H9 (cell line): ENCODE measurements around the gene PEPD. TPM values are rescaled to one million over a fixed set of nuclear protein-coding genes. Genes with fewer than 3 reads are reported as not detected.

Experiments used
- DNase-seq: peaks from one replicate; pipeline ENCODE4 v3.0.0-alpha.2; 2017
- H2AFZ ChIP-seq: one replicate; pipeline ENCODE4 v1.6.1; 2013; ENCODE audit warnings: mild to moderate bottlenecking, low read length, control low read depth, moderate library complexity
- H2AK5ac ChIP-seq: 2 replicates; pipeline ENCODE4 v1.6.1; 2013; ENCODE audit warnings: low read length, control low read depth, mixed read lengths; ENCODE audit not compliant: insufficient read length
- H2BK120ac ChIP-seq: one replicate; pipeline ENCODE4 v1.6.1; 2013; ENCODE audit warnings: low read depth, mild to moderate bottlenecking, low read length, control low read depth, inconsistent platforms; ENCODE audit not compliant: poor library complexity, severe bottlenecking
- H2BK12ac ChIP-seq: 2 replicates; pipeline ENCODE4 v1.6.1; 2013; ENCODE audit warnings: low read length, control low read depth, mixed read lengths, low read depth; ENCODE audit not compliant: insufficient read length
- H2BK15ac ChIP-seq: 2 replicates; pipeline ENCODE4 v1.6.1; 2013; ENCODE audit warnings: low read depth, low read length, control low read depth
- H2BK20ac ChIP-seq: one replicate; pipeline ENCODE4 v1.6.1; 2013; ENCODE audit warnings: low read depth, mild to moderate bottlenecking, low read length, control low read depth, inconsistent platforms; ENCODE audit not compliant: poor library complexity, severe bottlenecking
- H2BK5ac ChIP-seq: 2 replicates; pipeline ENCODE4 v1.6.1; 2013; ENCODE audit warnings: low read length, control low read depth, mixed read lengths; ENCODE audit not compliant: insufficient read length
- H3K14ac ChIP-seq: 2 replicates; pipeline ENCODE4 v1.6.1; 2013; ENCODE audit warnings: low read length, control low read depth; ENCODE audit not compliant: insufficient read depth
- H3K18ac ChIP-seq: 2 replicates; pipeline ENCODE4 v1.6.1; 2013; ENCODE audit warnings: low read depth, mild to moderate bottlenecking, mixed read lengths, low read length, control low read depth; ENCODE audit not compliant: insufficient read length
- H3K23ac ChIP-seq: 2 replicates; pipeline ENCODE4 v1.6.1; 2013; ENCODE audit warnings: low read length, control low read depth, mixed read lengths, low read depth; ENCODE audit not compliant: insufficient read length
- H3K23me2 ChIP-seq: 2 replicates; pipeline ENCODE4 v1.6.1; 2013; ENCODE audit warnings: low read depth, mild to moderate bottlenecking, mixed read lengths, low read length, control low read depth; ENCODE audit not compliant: insufficient read length, poor library complexity, severe bottlenecking
- H3K27ac ChIP-seq: 2 replicates; pipeline ENCODE4 v1.5.1; 2013; ENCODE audit warnings: low read length, control low read depth, mixed read lengths, low read depth; ENCODE audit not compliant: insufficient read length
- H3K27me3 ChIP-seq: 2 replicates; pipeline ENCODE4 v1.6.1; 2013; ENCODE audit warnings: low read length, control low read depth, inconsistent platforms; ENCODE audit not compliant: insufficient read depth
- H3K4ac ChIP-seq: 2 replicates; pipeline ENCODE4 v1.6.1; 2013; ENCODE audit warnings: low read depth, mild to moderate bottlenecking, control low read depth, inconsistent platforms, low read length, moderate library complexity
- H3K4me1 ChIP-seq: 2 replicates; pipeline ENCODE4 v1.6.1; 2013; ENCODE audit warnings: low read length, control low read depth, inconsistent platforms; ENCODE audit not compliant: insufficient read depth
- H3K4me2 ChIP-seq: 2 replicates; pipeline ENCODE4 v1.6.1; 2013; ENCODE audit warnings: low read length, control low read depth, mixed read lengths; ENCODE audit not compliant: insufficient read length, insufficient read depth
- H3K56ac ChIP-seq: 2 replicates; pipeline ENCODE4 v1.6.1; 2013; ENCODE audit warnings: low read depth, mild to moderate bottlenecking, mixed read lengths, low read length, control low read depth; ENCODE audit not compliant: insufficient read length
- H3K79me1 ChIP-seq: 2 replicates; pipeline ENCODE4 v1.6.1; 2013; ENCODE audit warnings: low read depth, mild to moderate bottlenecking, moderate library complexity, low read length, control low read depth, inconsistent platforms; ENCODE audit not compliant: insufficient read depth, poor library complexity, severe bottlenecking
- H3K79me2 ChIP-seq: 2 replicates; pipeline ENCODE4 v1.6.1; 2013; ENCODE audit warnings: low read length, control low read depth, inconsistent platforms; ENCODE audit not compliant: insufficient read depth
- H3K9ac ChIP-seq: 2 replicates; pipeline ENCODE4 v1.6.1; 2013; ENCODE audit warnings: low read length, control low read depth, mixed read lengths; ENCODE audit not compliant: insufficient read length; ENCODE audit errors: extremely low read depth
- H3K9me3 ChIP-seq: one replicate; pipeline ENCODE4 v1.6.1; 2013; ENCODE audit warnings: low read depth, low read length, inconsistent platforms; ENCODE audit not compliant: control insufficient read depth
- H3T11ph ChIP-seq: one replicate; pipeline ENCODE4 v1.6.1; 2013; ENCODE audit warnings: mild to moderate bottlenecking, low read length, control low read depth, inconsistent platforms
- H4K20me1 ChIP-seq: one replicate; pipeline ENCODE4 v1.6.1; 2013; ENCODE audit not compliant: control insufficient read depth, insufficient read length, insufficient read depth
- H4K5ac ChIP-seq: 2 replicates; pipeline ENCODE4 v1.6.1; 2013; ENCODE audit warnings: low read depth, mild to moderate bottlenecking, mixed read lengths, low read length, control low read depth; ENCODE audit not compliant: insufficient read length
- H4K8ac ChIP-seq: replicated peaks from 2 replicates; pipeline ENCODE4 v1.6.1; 2013; ENCODE audit warnings: low read length, control low read depth, mixed read lengths, low read depth; ENCODE audit not compliant: insufficient read length
- H4K91ac ChIP-seq: 2 replicates; pipeline ENCODE4 v1.6.1; 2013; ENCODE audit warnings: low read depth, mild to moderate bottlenecking, moderate library complexity, mixed read lengths, low read length, control low read depth; ENCODE audit not compliant: insufficient read length
- H3K27ac Mint-ChIP-seq, 3 experiments: 2 replicates in 2 of 3; 3 replicates in 1 of 3; pipeline ENCODE4 v1.8.0; 2020 to 2021; ENCODE audit warnings: mixed read lengths in 3 of 3, mild to moderate bottlenecking in 1 of 3, moderate library complexity in 1 of 3
- H3K27me3 Mint-ChIP-seq: 2 replicates; pipeline ENCODE4 v1.8.0; 2021; ENCODE audit warnings: low read depth, mild to moderate bottlenecking, moderate library complexity, mixed read lengths
- H3K36me3 Mint-ChIP-seq, 3 experiments: 2 replicates in 2 of 3; 3 replicates in 1 of 3; pipeline ENCODE4 v1.8.0; 2020 to 2021; ENCODE audit warnings: low read depth in 3 of 3, mixed read lengths in 3 of 3; ENCODE audit not compliant: insufficient read depth in 1 of 3
- H3K4me1 Mint-ChIP-seq, 2 experiments: 2 replicates each; pipeline ENCODE4 v1.8.0; 2020; ENCODE audit warnings: mixed read lengths in 2 of 2
- H3K4me3 Mint-ChIP-seq, 2 experiments: 2 replicates in 1 of 2; 3 replicates in 1 of 2; pipeline ENCODE4 v1.8.0; 2020 to 2021; ENCODE audit warnings: mild to moderate bottlenecking in 2 of 2, mixed read lengths in 2 of 2, moderate library complexity in 1 of 2
- H3K9me3 Mint-ChIP-seq, 2 experiments: 2 replicates in 1 of 2; 3 replicates in 1 of 2; pipeline ENCODE4 v1.8.0; 2020; ENCODE audit warnings: mild to moderate bottlenecking in 2 of 2, mixed read lengths in 2 of 2, moderate library complexity in 1 of 2
- CTCF ChIP-seq: fragments of 200-600 bp; sonication (generic); conservative IDR thresholded peaks from 3 replicates; pipeline ENCODE4 v1.8.0; 2021; ENCODE audit warnings: antibody characterized with exemption, mild to moderate bottlenecking
- WGBS: extraction: QIAGEN DNeasy Blood & Tissue Kit; methylation state at CpG from one replicate; pipeline ENCODE4 v1.1.7; 2013; ENCODE audit warnings: missing lambda C conversion rate, low lambda C conversion rate, mixed read lengths; ENCODE audit not compliant: insufficient read length; ENCODE audit errors: extremely low coverage; 5-methylcytosine and 5-hydroxymethylcytosine counted together
- total RNA-seq: library from RNA; stranded (reverse); gene quantifications from 2 replicates; pipeline ENCODE4 v1.2.1, GENCODE V29; 2021

PEPD gene
- total RNA-seq, 1 experiment from 2014 or later, result 52.8 TPM

- H3K79me2 ChIP-seq, result no peaks in the 10 kb centered on the region; the same call in 1 of the 2 replicates
- no peak overlapping the region for H2BK5ac ChIP-seq
- Mint-ChIP-seq H3K27me3 (no peaks in the 10 kb centered on the region), H3K36me3 (peaks cover 0 to 10% (median 1%) of the 10 kb centered on the region in 3 experiments; a peak in 4 of 7 replicates), H3K27ac (no peak overlapping the region), H3K4me3 (no peak overlapping the region), H3K4me1 (peaks cover 2 to 5% of the 10 kb centered on the region in 2 experiments; a peak in 3 of 4 replicates), H3K9me3 (no peaks in the 10 kb centered on the region)
- no peak overlapping the region for H2BK120ac ChIP-seq
- H3K23ac ChIP-seq, result no peak overlapping the region
- no peaks in the 10 kb centered on the region for H4K20me1 ChIP-seq
- H2AFZ ChIP-seq, result no peak overlapping the region
- TF ChIP-seq CTCF, result no peak
- H2AK5ac ChIP-seq, result no peak overlapping the region
- no peaks in the 10 kb centered on the region for H3K27me3 ChIP-seq
- H3K23me2 ChIP-seq, result no peaks in the 10 kb centered on the region
- no peak overlapping the region for H3K27ac ChIP-seq
- H2BK15ac ChIP-seq, result no peak overlapping the region
- no peak overlapping the region for H3K9ac ChIP-seq
- no peaks in the 10 kb centered on the region for H3K4me1 ChIP-seq
- no peak for DNase-seq
- no peak overlapping the region for H3K18ac ChIP-seq
- H3K9me3 ChIP-seq, result no peaks in the 10 kb centered on the region
- H3K56ac ChIP-seq, result no peak overlapping the region
- no peak overlapping the region for H4K8ac ChIP-seq
- no peak overlapping the region for H3T11ph ChIP-seq
- no peak overlapping the region for H3K4me2 ChIP-seq
- WGBS, result no CpG with 5 or more reads among the region's 8 CpGs
- no peak overlapping the region for H4K91ac ChIP-seq
- no peak overlapping the region for H2BK12ac ChIP-seq
- no peak overlapping the region for H3K4ac ChIP-seq
- H4K5ac ChIP-seq, result no peak overlapping the region
- no peak overlapping the region for H3K14ac ChIP-seq
- no peaks in the 10 kb centered on the region for H3K79me1 ChIP-seq
- no peak overlapping the region for H2BK20ac ChIP-seq
Observed at GRCh38 chr19:33501693-33502356, 19.8 kb downstream of the PEPD start.
